ENCODE data around the gene TRPM7. TPM values are rescaled to one million over a fixed set of nuclear protein-coding genes. Genes with fewer than 3 reads are reported as not detected.

Gene TRPM7
- total RNA-seq, 2 donors from 2014 or later, result 42.7 to 46.4 TPM

GRCh38 chr15:50552238-50552637, 134.4 kb downstream of the TRPM7 start:
- Histone ChIP-seq H3K4me3 (ENCODE audit: low read length) (no peak overlapping the region), H3K27me3 (ENCODE audit: control insufficient read depth, insufficient read depth, low read length, poor library complexity, severe bottlenecking) (no peaks in the 10 kb centered on the region), H3K36me3 (ENCODE audit: control insufficient read depth, insufficient read depth, low read length) (no peaks in the 10 kb centered on the region), H3K9me3 (ENCODE audit: control insufficient read depth, low read length) (no peaks in the 10 kb centered on the region), H3K9ac (ENCODE audit: extremely low read depth, low read length, poor library complexity, severe bottlenecking) (no peak overlapping the region), H3K27ac (ENCODE audit: low read depth, low read length) (no peak overlapping the region), H3K4me1 (ENCODE audit: control insufficient read depth, insufficient read depth, low read length) (no peaks in the 10 kb centered on the region)
- Mint-ChIP-seq H3K4me1 (no peaks in the 10 kb centered on the region), H3K4me3 (no peak overlapping the region), H3K27ac (no peak overlapping the region), H3K36me3 (ENCODE audit: low read depth) (peaks cover 9% of the 10 kb centered on the region), H3K9me3 (no peaks in the 10 kb centered on the region), H3K27me3 (ENCODE audit: insufficient read depth) (no peaks in the 10 kb centered on the region)
- 84 to 90% methylated on average over 2 to 4 of the region's 4 CpGs for whole genome bisulfite sequencing, 2 experiments (ENCODE audit: insufficient coverage in 1 of 2, insufficient read length in 1 of 2)
- no peak for DNase-seq
- TF ChIP-seq CTCF (conservative IDR thresholded peaks at IDR 0.05), result no peak

- WGBS, 2 experiments (ENCODE audit: insufficient coverage in 1 of 2, insufficient read length in 1 of 2), result 85 to 92% methylated on average over 7 of the region's 7 CpGs
- no peak overlapping the region for H3K27ac ChIP-seq (ENCODE audit: low read depth, low read length)
- no peaks in the 10 kb centered on the region for H3K36me3 ChIP-seq (ENCODE audit: control insufficient read depth, insufficient read depth, low read length)
- Mint-ChIP-seq H3K4me3 (no peak overlapping the region), H3K27ac (no peak overlapping the region), H3K27me3 (ENCODE audit: insufficient read depth) (no peaks in the 10 kb centered on the region), H3K4me1 (peaks cover 3% of the 10 kb centered on the region), H3K9me3 (no peaks in the 10 kb centered on the region), H3K36me3 (ENCODE audit: low read depth) (no peaks in the 10 kb centered on the region)
- no peak overlapping the region for H3K4me3 ChIP-seq (ENCODE audit: low read length)
- TF ChIP-seq CTCF (conservative IDR thresholded peaks at IDR 0.05), result no peak
- no peak for DNase-seq
- peaks cover 4% of the 10 kb centered on the region for H3K4me1 ChIP-seq (ENCODE audit: control insufficient read depth, insufficient read depth, low read length)
- no peak overlapping the region for H3K9ac ChIP-seq (ENCODE audit: extremely low read depth, low read length, poor library complexity, severe bottlenecking)
- H3K9me3 ChIP-seq (ENCODE audit: control insufficient read depth, low read length), result no peaks in the 10 kb centered on the region
- no peaks in the 10 kb centered on the region for H3K27me3 ChIP-seq (ENCODE audit: control insufficient read depth, insufficient read depth, low read length, poor library complexity, severe bottlenecking)
Observed at GRCh38 chr15:50549326-50549725, 137.3 kb downstream of the TRPM7 start.

- Histone ChIP-seq H3K4me1 (ENCODE audit: control insufficient read depth, insufficient read depth, low read length) (peaks cover 4% of the 10 kb centered on the region), H3K9ac (ENCODE audit: extremely low read depth, low read length, poor library complexity, severe bottlenecking) (no peak within 1 kb of the TSS), H3K27me3 (ENCODE audit: control insufficient read depth, insufficient read depth, low read length, poor library complexity, severe bottlenecking) (no peaks in the 10 kb centered on the region), H3K36me3 (ENCODE audit: control insufficient read depth, insufficient read depth, low read length) (no peaks in the 10 kb centered on the region), H3K9me3 (ENCODE audit: control insufficient read depth, low read length) (no peaks in the 10 kb centered on the region), H3K27ac (ENCODE audit: low read depth, low read length) (no peak within 1 kb of the TSS), H3K4me3 (ENCODE audit: low read length) (no peak within 1 kb of the TSS)
- no peak for TF ChIP-seq CTCF (conservative IDR thresholded peaks at IDR 0.05)
- H3K9me3 Mint-ChIP-seq, result no peaks in the 10 kb centered on the region
- H3K4me3 Mint-ChIP-seq, result no peak within 1 kb of the TSS
- peaks cover 3% of the 10 kb centered on the region for H3K4me1 Mint-ChIP-seq
- DNase-seq, result no peak
- 89 to 95% methylated on average over 2 to 5 of the region's 5 CpGs for WGBS, 2 experiments (ENCODE audit: insufficient coverage in 1 of 2, insufficient read length in 1 of 2)
- no peak within 1 kb of the TSS for H3K27ac Mint-ChIP-seq
- H3K36me3 Mint-ChIP-seq (ENCODE audit: low read depth), result no peaks in the 10 kb centered on the region
- H3K27me3 Mint-ChIP-seq (ENCODE audit: insufficient read depth), result no peaks in the 10 kb centered on the region
Observed at GRCh38 chr15:50546566-50546965, 140.0 kb downstream of the TRPM7 start, which contains the start of gene USP50. TSS of gene USP50 (minus strand) at chr15:50546666. CDS start at chr15:50546525, 141 bp downstream.

Measured in endodermal cell (in vitro differentiated cells).